ENCODE data around the gene PLK3.

The PLK3 gene

GRCh38 chr1:44776730-44777068 lies 23.5 kb upstream of the PLK3 start:
- peak overlapping the region; percentile 99 for H3K4me3 ChIP-seq (ENCODE audit: insufficient read depth, low read length, poor library complexity, severe bottlenecking)
- H3K9me3 ChIP-seq (ENCODE audit: insufficient read depth, low read length): no peaks in the 10 kb centered on the region
- peaks cover 34% of the 10 kb centered on the region for H3K36me3 ChIP-seq (ENCODE audit: low read length)
- peak overlapping the region; percentile 99 for H3K4me2 ChIP-seq (ENCODE audit: low read depth, low read length, poor library complexity, severe bottlenecking)
- no peaks in the 10 kb centered on the region for H3K9me2 ChIP-seq (replicated peaks; ENCODE audit: insufficient read depth, low read length)
- no peaks in the 10 kb centered on the region for H3K27me3 ChIP-seq (ENCODE audit: low read length)
- peak overlapping the region; percentile 87 for H3K27ac ChIP-seq (ENCODE audit: low read depth, low read length)
- peaks cover 21% of the 10 kb centered on the region; the same call in 1 of the 2 replicates for H4K20me1 ChIP-seq (ENCODE audit: low read depth, low read length)
- peak overlapping the region; percentile 84 for H3K9ac ChIP-seq (ENCODE audit: low read length)
- no peak for TF ChIP-seq EZH2phosphoT487 (conservative IDR thresholded peaks at IDR 0.05; ENCODE audit: low read length)
- TF ChIP-seq, protein P1, sequence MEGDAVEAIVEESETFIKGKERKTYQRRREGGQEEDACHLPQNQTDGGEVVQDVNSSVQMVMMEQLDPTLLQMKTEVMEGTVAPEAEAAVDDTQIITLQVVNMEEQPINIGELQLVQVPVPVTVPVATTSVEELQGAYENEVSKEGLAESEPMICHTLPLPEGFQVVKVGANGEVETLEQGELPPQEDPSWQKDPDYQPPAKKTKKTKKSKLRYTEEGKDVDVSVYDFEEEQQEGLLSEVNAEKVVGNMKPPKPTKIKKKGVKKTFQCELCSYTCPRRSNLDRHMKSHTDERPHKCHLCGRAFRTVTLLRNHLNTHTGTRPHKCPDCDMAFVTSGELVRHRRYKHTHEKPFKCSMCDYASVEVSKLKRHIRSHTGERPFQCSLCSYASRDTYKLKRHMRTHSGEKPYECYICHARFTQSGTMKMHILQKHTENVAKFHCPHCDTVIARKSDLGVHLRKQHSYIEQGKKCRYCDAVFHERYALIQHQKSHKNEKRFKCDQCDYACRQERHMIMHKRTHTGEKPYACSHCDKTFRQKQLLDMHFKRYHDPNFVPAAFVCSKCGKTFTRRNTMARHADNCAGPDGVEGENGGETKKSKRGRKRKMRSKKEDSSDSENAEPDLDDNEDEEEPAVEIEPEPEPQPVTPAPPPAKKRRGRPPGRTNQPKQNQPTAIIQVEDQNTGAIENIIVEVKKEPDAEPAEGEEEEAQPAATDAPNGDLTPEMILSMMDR (IDR thresholded peaks at IDR 0.05; ENCODE audit: insufficient read depth, low read length, poor library complexity, severe bottlenecking): no peak
- H3K79me2 ChIP-seq (ENCODE audit: insufficient read depth, low read length): peaks cover 43% of the 10 kb centered on the region
- peaks cover 57% of the 10 kb centered on the region for H3F3A ChIP-seq (ENCODE audit: insufficient read depth)
- no peak overlapping the region for H2AFZ ChIP-seq (ENCODE audit: low read depth, low read length, severe bottlenecking)

DNA sequence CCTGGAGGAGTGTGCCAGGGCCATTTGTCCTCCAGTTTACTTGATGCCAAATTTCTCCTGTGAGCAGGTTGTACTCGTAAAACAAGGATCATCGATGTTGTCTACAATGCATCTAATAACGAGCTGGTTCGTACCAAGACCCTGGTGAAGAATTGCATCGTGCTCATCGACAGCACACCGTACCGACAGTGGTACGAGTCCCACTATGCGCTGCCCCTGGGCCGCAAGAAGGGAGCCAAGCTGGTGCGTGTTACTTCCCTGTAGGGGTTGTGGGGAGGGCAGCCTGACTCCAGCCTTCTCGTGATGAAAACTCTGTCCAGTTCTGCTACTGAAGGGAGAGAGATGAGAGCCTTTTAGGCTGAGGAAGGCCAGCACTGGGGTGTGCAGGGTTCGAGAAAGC lies 22.6 kb upstream of the PLK3 start:
- H3K4me3 ChIP-seq (ENCODE audit: insufficient read depth, low read length, poor library complexity, severe bottlenecking): peak overlapping the region; percentile 99
- H4K20me1 ChIP-seq (ENCODE audit: low read depth, low read length): peaks cover 21% of the 10 kb centered on the region; the same call in 1 of the 2 replicates
- H3K27me3 ChIP-seq (ENCODE audit: low read length): no peaks in the 10 kb centered on the region
- no peaks in the 10 kb centered on the region for H3K9me2 ChIP-seq (replicated peaks; ENCODE audit: insufficient read depth, low read length)
- peaks cover 61% of the 10 kb centered on the region for H3F3A ChIP-seq (ENCODE audit: insufficient read depth)
- no peak for TF ChIP-seq EZH2phosphoT487 (conservative IDR thresholded peaks at IDR 0.05; ENCODE audit: low read length)
- TF ChIP-seq, protein P1 (IDR thresholded peaks at IDR 0.05; ENCODE audit: insufficient read depth, low read length, poor library complexity, severe bottlenecking): no peak
- no peak overlapping the region for H2AFZ ChIP-seq (ENCODE audit: low read depth, low read length, severe bottlenecking)
- peaks cover 43% of the 10 kb centered on the region for H3K79me2 ChIP-seq (ENCODE audit: insufficient read depth, low read length)
- H3K27ac ChIP-seq (ENCODE audit: low read depth, low read length): no peak overlapping the region
- peaks cover 34% of the 10 kb centered on the region for H3K36me3 ChIP-seq (ENCODE audit: low read length)
- H3K4me2 ChIP-seq (ENCODE audit: low read depth, low read length, poor library complexity, severe bottlenecking): peak overlapping the region; percentile 99
- no peaks in the 10 kb centered on the region for H3K9me3 ChIP-seq (ENCODE audit: insufficient read depth, low read length)
- H3K9ac ChIP-seq (ENCODE audit: low read length): peak overlapping the region; percentile 84

GRCh38 chr1:44777969-44778635 lies 22.1 kb upstream of the PLK3 start:
- Histone ChIP-seq H3K36me3 (ENCODE audit: low read length) (peaks cover 34% of the 10 kb centered on the region), H3K79me2 (ENCODE audit: insufficient read depth, low read length) (peaks cover 43% of the 10 kb centered on the region), H3K4me2 (ENCODE audit: low read depth, low read length, poor library complexity, severe bottlenecking) (no peak overlapping the region), H3K27ac (ENCODE audit: low read depth, low read length) (no peak overlapping the region), H3K9me3 (ENCODE audit: insufficient read depth, low read length) (no peaks in the 10 kb centered on the region), H2AFZ (ENCODE audit: low read depth, low read length, severe bottlenecking) (no peak overlapping the region), H3K9ac (ENCODE audit: low read length) (peak overlapping the region; percentile 84; the same call in 1 of the 2 replicates), H3K9me2 (replicated peaks; ENCODE audit: insufficient read depth, low read length) (no peaks in the 10 kb centered on the region), H3K4me3 (ENCODE audit: insufficient read depth, low read length, poor library complexity, severe bottlenecking) (no peak overlapping the region), H4K20me1 (ENCODE audit: low read depth, low read length) (peaks cover 21% of the 10 kb centered on the region; the same call in 1 of the 2 replicates), H3F3A (ENCODE audit: insufficient read depth) (peaks cover 59% of the 10 kb centered on the region), H3K27me3 (ENCODE audit: low read length) (no peaks in the 10 kb centered on the region)
- TF ChIP-seq, protein P1 (IDR thresholded peaks at IDR 0.05; ENCODE audit: insufficient read depth, low read length, poor library complexity, severe bottlenecking): no peak
- no peak for TF ChIP-seq EZH2phosphoT487 (conservative IDR thresholded peaks at IDR 0.05; ENCODE audit: low read length)

Measured in SU-DHL-6 (cell line).